HL-60 (cell line): ENCODE data around the gene TMUB2.
A peak's percentile ranks its signal among the peaks of the same experiment; 100 is the strongest.
"Not testable (repeated sequence)": the region's sequence is repeated elsewhere in the genome, so short reads cannot be mapped to it uniquely, and the experiment has no call there.

Experiments used
- DNase-seq, 2 experiments: peaks; one replicate each; pipeline ENCODE4 v3.0.0-alpha.2; 2010 to 2020; ENCODE audit warnings: low read depth in 1 of 2, low spot score in 1 of 2
- H3K27ac ChIP-seq: fragments of 250-450 bp; sonication (Bioruptor Pico); replicated peaks from 2 replicates; pipeline ENCODE4 v1.5.1; 2020; ENCODE audit warnings: mild to moderate bottlenecking, moderate library complexity
- H3K27me3 ChIP-seq: fragments of 250-450 bp; sonication (Bioruptor Pico); 2 replicates; pipeline ENCODE4 v1.5.1; 2021; ENCODE audit warnings: mild to moderate bottlenecking, moderate library complexity; ENCODE audit not compliant: insufficient read depth, poor library complexity, severe bottlenecking
- H3K4me3 ChIP-seq: replicated peaks from 2 replicates; pipeline ENCODE4 v1.5.1; 2011; ENCODE audit warnings: mild to moderate bottlenecking, control low read depth, low read length; ENCODE audit not compliant: insufficient read depth
- CTCF ChIP-seq: IDR thresholded peaks from one replicate; pipeline ENCODE4 v1.5.1; 2011; ENCODE audit warnings: low read length, control low read depth, inconsistent platforms; ENCODE audit not compliant: insufficient read depth
- GABPA ChIP-seq: IDR thresholded peaks from 2 replicates; pipeline ENCODE4 v1.6.1; 2012; ENCODE audit warnings: low read depth
- POLR2AphosphoS5 ChIP-seq: IDR thresholded peaks from 2 replicates; pipeline ENCODE4 v1.6.1; 2012; ENCODE audit warnings: low read depth
- REST ChIP-seq: IDR thresholded peaks from 2 replicates; pipeline ENCODE4 v1.6.1; 2012; ENCODE audit warnings: low read depth; ENCODE audit not compliant: insufficient replicate concordance
- SPI1 ChIP-seq: IDR thresholded peaks from 2 replicates; pipeline ENCODE4 v1.6.1; 2012; ENCODE audit warnings: low read depth, mild to moderate bottlenecking, borderline replicate concordance

Gene TMUB2

GRCh38 chr17:44146375-44147346, 40.1 kb upstream of the TMUB2 start:
- no peak for DNase-seq
- Histone ChIP-seq H3K27ac (no peak overlapping the region), H3K27me3 (no peaks in the 10 kb centered on the region), H3K4me3 (no peak overlapping the region)
- TF ChIP-seq POLR2AphosphoS5 = no peak
- no peak for TF ChIP-seq SPI1
- TF ChIP-seq GABPA = no peak
- TF ChIP-seq REST = no peak
- TF ChIP-seq CTCF = no peak

GRCh38 chr17:44147812-44148211, 39.0 kb upstream of the TMUB2 start:
- Histone ChIP-seq H3K27me3 (no peaks in the 10 kb centered on the region), H3K4me3 (no peak overlapping the region), H3K27ac (no peak overlapping the region)
- TF ChIP-seq POLR2AphosphoS5 (no peak), CTCF (no peak), REST (no peak), SPI1 (no peak), GABPA (no peak)
- DNase-seq = no peak

GRCh38 chr17:44149066-44149465, 37.7 kb upstream of the TMUB2 start:
- not testable (repeated sequence) for H3K27me3 ChIP-seq

GRCh38 chr17:44149750-44150329, 36.9 kb upstream of the TMUB2 start:
- no peak for TF ChIP-seq GABPA
- no peak for TF ChIP-seq POLR2AphosphoS5
- TF ChIP-seq SPI1 = no peak
- TF ChIP-seq REST = no peak
- TF ChIP-seq CTCF = no peak
- no peak for DNase-seq
- no peaks in the 10 kb centered on the region for H3K27me3 ChIP-seq
- no peak overlapping the region; the same call in 1 of the 2 replicates for H3K27ac ChIP-seq
- no peak overlapping the region for H3K4me3 ChIP-seq

More at GRCh38 chr17:44149066-44149465, 37.7 kb upstream of the TMUB2 start:
- peak overlapping the region; percentile 12 for H3K27ac ChIP-seq
- peak in 1 of 2 experiments; percentile 75 for DNase-seq
- not testable (repeated sequence) for H3K4me3 ChIP-seq
- peak; percentile 58; the same call in 1 of the 2 replicates for TF ChIP-seq SPI1
